Mammary epithelial cell (primary cell): ENCODE data around the gene ATG2B.

ENCODE experiments used
- EZH2 ChIP-seq: IDR thresholded peaks from 2 replicates; pipeline ENCODE4 v1.6.1; 2012; ENCODE audit warnings: low read length, inconsistent platforms, borderline replicate concordance
- TF ChIP-seq, protein P1 (sequence below), 2 donors: IDR thresholded peaks in 1 of 2; conservative IDR thresholded peaks in 1 of 2; 2 replicates each; pipeline ENCODE4 v1.5.1; 2011 to 2012; ENCODE audit warnings: inconsistent platforms in 2 of 2, low read length in 2 of 2, mild to moderate bottlenecking in 2 of 2, control low read depth in 1 of 2, low read depth in 1 of 2; ENCODE audit not compliant: insufficient read depth in 1 of 2; ENCODE audit errors: extremely low read depth in 1 of 2

DNA sequence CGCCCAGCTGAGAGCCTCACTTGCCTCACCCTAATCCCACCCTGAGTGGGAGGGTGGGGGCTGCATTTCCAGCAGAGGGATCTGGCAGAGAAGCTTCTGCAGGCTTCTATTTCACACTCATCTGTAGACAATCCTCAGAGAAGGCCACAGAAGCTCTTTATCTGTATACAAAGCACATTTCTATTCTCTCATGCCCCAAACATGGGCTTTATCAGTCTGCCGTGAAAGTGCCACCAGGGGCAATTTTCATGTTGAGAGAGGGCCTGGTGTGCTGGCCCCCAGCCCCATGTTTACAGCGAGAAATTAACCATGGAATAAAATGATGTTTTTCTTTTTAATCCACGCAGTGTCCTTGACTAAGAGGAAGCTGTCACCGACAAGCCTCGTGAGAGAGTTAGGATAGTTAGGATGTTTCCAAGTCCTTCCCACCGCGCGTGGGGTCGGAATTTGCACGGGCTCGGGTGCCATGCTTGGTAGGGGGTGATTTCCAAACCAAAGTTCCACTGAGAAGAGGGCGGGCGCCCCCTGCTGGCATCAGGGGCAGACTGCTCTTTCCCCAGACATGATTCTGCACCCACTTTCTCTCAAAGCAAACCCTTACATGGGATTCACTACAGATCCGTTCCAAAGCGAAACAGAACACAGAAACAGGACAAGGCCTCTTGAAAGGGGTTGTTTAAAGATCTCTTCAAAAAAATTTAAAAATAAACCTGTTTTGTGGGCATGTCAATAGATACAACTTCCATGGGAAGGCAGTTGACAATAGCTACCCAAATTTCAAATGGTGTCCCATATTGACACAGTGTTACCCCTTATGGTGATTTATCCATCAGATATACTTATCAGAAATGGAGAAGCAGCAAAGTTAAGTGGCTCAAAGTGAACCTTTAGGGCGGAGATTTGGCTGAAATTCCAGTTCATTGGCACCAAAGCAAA is 87.7 kb downstream of the ATG2B start:
- TF ChIP-seq, protein P1, sequence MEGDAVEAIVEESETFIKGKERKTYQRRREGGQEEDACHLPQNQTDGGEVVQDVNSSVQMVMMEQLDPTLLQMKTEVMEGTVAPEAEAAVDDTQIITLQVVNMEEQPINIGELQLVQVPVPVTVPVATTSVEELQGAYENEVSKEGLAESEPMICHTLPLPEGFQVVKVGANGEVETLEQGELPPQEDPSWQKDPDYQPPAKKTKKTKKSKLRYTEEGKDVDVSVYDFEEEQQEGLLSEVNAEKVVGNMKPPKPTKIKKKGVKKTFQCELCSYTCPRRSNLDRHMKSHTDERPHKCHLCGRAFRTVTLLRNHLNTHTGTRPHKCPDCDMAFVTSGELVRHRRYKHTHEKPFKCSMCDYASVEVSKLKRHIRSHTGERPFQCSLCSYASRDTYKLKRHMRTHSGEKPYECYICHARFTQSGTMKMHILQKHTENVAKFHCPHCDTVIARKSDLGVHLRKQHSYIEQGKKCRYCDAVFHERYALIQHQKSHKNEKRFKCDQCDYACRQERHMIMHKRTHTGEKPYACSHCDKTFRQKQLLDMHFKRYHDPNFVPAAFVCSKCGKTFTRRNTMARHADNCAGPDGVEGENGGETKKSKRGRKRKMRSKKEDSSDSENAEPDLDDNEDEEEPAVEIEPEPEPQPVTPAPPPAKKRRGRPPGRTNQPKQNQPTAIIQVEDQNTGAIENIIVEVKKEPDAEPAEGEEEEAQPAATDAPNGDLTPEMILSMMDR (conservative IDR thresholded peaks at IDR 0.05 in 1 of 2, IDR thresholded peaks at IDR 0.05 in 1 of 2; ENCODE audit: extremely low read depth in 1 of 2, insufficient read depth in 1 of 2, low read depth in 1 of 2, low read length in 2 of 2) = peak; percentile 97 to 99
- TF ChIP-seq EZH2 = no peak
